Measurements from ENCODE around the gene CCDC9B.
A peak's percentile ranks its signal among the peaks of the same experiment; 100 is the strongest.

CCDC9B gene

GRCh38 chr15:40330368-40330836 lies 10.3 kb downstream of the CCDC9B start:
- DNase-seq (ENCODE audit: low spot score), result peak; percentile 42

DNA sequence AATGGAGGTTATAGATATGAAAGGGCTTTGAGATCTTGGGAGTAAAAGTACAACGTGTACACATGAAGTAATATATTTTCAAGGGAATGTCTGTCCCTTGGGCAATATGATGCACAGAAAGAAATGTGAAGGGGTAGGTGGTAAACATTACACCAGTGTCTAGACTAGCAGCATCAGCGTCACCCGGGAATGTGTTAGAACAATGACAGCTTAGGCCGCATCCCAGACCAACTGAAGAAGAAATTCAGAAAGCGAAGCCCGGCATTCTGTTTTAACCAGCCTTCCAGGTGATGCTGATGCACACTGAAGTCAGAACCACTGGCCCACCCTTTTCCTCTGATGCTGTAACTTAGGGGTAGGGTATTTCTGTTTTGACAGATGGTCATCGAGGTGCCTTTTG lies 10.9 kb downstream of the CCDC9B start:
- DNase-seq (ENCODE audit: low spot score), result no peak

GRCh38 chr15:40328751-40329150 lies 12.0 kb downstream of the CCDC9B start:
- DNase-seq (ENCODE audit: low spot score), result no peak

GRCh38 chr15:40328176-40328575 lies 12.6 kb downstream of the CCDC9B start:
- no peak for DNase-seq (ENCODE audit: low spot score)

GRCh38 chr15:40327457-40327856 lies 13.3 kb downstream of the CCDC9B start:
- DNase-seq (ENCODE audit: low spot score), result no peak

GRCh38 chr15:40325700-40326099 lies 15.0 kb downstream of the CCDC9B start:
- no peak for DNase-seq (ENCODE audit: low spot score)

GRCh38 chr15:40325188-40325587 lies 15.6 kb downstream of the CCDC9B start:
- no peak for DNase-seq (ENCODE audit: low spot score)

DNA sequence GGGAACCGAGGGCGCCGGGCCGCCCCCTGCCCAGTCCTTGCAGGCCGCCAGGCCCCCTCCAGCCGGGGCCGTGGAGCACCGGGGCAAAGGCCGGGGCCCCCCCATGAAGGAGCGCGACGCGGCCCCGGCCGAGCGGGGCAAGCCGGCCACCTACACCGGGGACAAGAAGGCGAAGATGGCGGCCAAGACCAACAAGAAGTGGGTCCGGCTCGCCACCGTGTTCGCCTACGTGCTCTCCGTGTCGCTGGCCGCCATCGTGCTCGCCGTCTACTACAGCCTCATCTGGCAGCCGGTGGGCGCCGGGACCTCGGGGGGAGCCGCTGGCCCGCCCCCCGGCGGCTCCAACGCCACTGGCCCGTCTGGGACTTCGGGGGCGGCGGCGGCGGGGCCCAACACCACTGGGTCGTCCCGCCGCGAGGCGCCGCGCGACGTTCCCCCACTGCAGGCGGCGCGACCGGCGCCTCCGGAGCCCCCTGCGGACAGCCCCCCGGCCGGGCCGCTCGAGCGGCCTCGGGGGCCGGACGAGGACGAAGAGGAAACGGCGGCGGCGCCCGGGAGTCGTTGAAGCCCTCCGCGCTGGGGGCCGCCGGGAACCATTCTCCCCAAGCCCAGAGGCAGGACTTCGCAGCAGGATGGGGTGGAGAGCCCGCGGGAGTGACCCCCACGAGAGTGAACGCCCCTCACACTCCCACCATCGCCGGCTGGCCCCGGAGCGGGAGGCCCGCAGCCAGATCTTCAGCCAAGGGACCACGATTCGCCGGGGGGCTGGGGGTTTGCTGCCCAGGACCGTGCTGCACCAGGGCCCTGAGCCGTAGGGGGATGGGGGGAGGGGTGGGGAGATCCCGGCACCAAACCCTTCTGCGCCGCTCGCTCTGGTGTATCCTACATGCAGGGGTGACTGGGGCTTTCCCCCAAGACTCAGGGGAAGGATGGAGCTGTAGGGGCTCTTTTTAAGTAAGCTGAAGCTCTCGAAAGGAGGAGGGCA lies 16.5 kb downstream of the CCDC9B start:
- no peak for DNase-seq (ENCODE audit: low spot score)

DNA sequence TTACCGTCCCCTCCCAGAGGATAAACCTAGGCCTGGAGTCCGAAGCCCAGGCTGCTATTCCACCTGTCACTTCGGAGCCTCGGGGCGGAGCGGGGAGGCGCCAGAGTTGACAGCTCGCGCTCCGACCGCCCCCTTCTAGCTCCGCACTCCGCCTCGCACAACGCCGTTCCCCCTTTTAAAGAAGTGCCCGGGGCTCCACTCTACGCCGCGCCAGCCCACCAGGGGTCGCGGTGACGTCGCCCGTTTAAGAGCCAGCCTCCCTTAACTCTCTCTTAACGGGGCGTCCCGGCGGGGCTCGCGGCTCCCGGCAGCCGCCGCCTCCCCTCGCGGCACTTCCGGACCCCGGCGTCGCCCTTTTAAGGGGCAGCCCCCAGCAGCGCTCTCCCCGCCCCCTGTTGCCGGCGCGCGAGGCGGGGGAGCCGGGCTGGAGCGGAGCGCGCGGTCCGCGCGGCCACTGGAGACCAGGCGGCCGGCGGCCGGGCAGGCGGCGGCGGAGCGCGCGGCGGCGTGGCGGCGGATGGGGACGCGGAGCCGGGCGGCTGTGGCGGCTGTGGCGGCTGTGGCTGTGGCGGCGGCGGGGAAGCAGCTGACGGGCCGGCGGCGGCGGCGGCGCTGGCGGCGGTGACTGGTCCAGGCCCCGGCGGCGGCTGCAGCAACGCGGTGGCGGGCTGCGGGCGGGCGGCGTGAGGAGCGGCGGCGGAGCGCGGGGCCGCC lies 17.3 kb downstream of the CCDC9B start, which contains the start of gene INAFM2:
TSS of gene INAFM2 (plus strand) at position 454 of the 714 bp plus-strand sequence. CDS start 364 bp downstream, outside the sequence.
- DNase-seq (ENCODE audit: low spot score), result peak; percentile 95

- no peak for DNase-seq (ENCODE audit: low spot score)
Measured at GRCh38 chr15:40322531-40323238, 18.1 kb downstream of the CCDC9B start.

GRCh38 chr15:40320931-40321371 lies 19.8 kb downstream of the CCDC9B start:
- peak; percentile 78 for DNase-seq (ENCODE audit: low spot score)

GRCh38 chr15:40320409-40320808 lies 20.3 kb downstream of the CCDC9B start:
- no peak for DNase-seq (ENCODE audit: low spot score)

DNA sequence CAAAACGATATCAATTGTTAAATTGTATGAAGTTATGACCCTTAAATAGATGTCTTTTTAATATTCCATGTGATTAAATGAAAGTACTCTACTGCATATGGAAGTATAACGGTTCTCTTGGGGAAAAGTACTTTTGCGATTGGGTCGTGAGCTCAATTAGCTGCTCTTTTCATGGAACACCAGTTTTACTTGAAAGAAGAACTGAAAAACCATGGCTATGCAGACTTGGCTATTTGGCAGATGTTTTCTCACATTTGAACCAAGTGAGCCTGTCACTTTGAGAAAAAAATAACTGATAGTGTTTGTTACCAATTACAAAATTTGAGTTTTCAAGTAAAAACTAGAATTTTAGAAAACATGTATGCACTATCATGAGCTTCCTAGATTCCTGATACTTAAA lies 23.2 kb downstream of the CCDC9B start:
- no peak for DNase-seq (ENCODE audit: low spot score)

- DNase-seq (ENCODE audit: low spot score), result no peak
Measured at GRCh38 chr15:40316931-40317330, 23.8 kb downstream of the CCDC9B start.

DNA sequence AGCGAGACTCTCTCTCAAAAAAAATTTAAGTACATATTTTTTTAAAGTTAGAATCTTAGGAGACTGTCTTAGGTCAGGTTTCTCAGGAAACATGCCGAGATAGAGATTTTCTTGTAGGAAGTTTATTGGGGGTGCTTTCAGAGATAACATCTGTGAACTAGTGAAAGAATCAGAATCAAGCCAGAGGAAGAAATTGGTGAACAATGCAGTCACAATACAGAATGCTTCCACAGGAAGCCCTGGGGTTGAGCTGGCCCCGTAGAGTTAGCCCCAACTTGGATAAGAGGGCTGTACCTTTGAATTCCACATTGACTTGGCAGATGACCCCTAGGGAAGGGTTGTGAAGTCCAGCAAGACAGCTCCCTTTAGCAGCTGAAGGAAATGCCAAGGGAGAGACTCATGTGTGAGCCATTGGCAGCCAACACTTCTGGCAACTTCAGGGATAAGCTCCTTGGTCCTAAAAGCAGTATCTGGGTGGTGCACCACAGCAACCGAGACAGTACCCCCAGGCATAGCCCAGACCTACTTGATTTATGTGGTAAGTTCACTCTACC lies 25.9 kb downstream of the CCDC9B start:
- peak; percentile 80 for DNase-seq (ENCODE audit: low spot score)

DNA sequence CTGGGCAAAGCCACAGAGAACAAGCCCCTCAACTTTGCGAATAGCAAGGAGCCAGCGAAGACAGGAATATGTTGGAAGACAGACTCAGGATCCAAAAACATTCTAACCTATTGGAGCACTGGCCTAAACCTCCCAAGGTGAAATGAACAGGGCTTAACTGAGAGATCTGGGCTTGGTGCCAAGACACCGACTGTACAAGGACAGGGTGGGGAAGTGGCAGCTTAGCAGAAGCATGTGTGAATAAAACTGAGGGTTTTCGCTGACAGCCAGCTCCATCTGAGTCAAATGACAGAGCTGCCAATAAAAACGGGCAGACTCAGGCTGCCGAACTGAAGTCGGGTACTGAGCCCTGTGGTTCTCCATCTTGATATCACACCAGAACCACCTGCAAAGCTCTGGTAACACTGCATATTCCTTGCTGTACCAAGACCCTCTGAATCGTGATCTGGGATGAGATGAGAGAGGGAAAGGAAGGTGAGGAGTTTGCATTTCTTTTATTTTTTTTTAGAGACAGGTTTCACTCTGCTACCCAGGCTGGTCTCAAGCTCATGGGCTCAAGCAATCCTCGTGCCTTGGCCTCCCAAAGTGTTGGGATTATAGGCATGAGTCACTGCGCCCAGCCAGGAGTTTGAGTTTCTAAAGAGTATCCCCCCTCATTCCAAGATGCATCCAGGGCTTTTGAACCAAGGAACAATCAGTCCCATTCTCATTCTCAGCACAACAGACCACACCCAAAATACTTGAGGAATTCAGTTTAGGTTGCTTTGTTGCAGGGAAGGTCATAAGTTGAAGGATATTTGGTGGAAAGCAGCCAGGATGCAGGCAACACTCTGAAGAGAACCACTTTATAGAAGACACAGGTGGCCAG lies 27.0 kb downstream of the CCDC9B start:
- peak; percentile 35 for DNase-seq (ENCODE audit: low spot score)

DNA sequence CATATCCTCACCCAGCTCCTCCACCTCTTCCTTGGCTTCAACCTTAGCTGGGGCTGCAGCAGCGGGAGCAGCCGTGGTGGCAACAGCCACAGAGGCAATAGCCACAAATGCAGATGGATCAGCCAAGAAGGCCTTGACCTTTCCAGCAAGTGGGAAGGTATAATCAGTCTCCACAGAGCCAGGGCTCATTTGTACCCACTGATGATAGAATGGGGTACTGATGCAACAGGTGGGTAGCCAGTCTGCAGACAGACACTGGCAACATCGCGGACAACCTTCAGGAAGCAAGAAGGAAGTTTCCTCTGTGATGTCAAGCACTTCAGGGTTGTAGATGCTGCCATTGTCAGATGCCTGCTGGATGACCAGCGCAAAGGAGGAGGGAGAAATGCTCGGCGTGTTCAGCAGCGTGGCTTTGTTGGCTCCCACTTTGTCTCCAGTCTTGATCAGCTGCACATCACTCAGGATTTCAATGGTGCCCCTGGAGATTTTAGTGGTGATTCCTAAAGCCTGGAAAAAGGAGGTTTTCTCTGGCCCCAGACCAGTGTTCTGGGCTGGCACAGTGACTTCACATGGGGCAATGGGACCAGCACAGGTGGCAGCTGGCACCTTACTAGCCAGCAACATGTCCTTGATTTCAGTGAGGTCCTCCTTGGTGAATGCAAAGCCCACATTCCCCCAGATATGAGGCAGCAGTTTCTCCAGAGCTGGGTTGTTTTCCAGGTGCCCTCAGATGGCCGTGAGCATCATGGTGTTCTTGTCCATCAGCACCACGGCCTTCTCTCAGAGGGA lies 28.2 kb downstream of the CCDC9B start:
- no peak for DNase-seq (ENCODE audit: low spot score)

- no peak for DNase-seq (ENCODE audit: low spot score)
Measured at GRCh38 chr15:40310993-40311392, 29.7 kb downstream of the CCDC9B start.

- DNase-seq (ENCODE audit: low spot score), result peak; percentile 69
Measured at GRCh38 chr15:40310001-40310959, 30.5 kb downstream of the CCDC9B start.
